DOHH2 (cell line): ENCODE measurements around the gene CNST.

Source experiments
- H3F3A ChIP-seq: fragments of 200-600 bp; sonication (generic), shearing (Covaris generic); 2 replicates; pipeline ENCODE4 v1.6.0; 2016; ENCODE audit warnings: antibody characterized with exemption, mild to moderate bottlenecking; ENCODE audit not compliant: control insufficient read depth, insufficient read depth
- H3K27ac ChIP-seq: fragments of 200-600 bp; sonication (generic); 2 replicates; pipeline ENCODE4 v1.5.1; 2014; ENCODE audit warnings: low read depth, mild to moderate bottlenecking, low read length, moderate library complexity
- H3K27me3 ChIP-seq: fragments of 200-600 bp; sonication (generic); 2 replicates; pipeline ENCODE4 v1.6.1; 2014; ENCODE audit warnings: mild to moderate bottlenecking, low read length, mixed read lengths; ENCODE audit not compliant: control insufficient read depth
- H3K36me3 ChIP-seq: fragments of 200-600 bp; sonication (generic); 2 replicates; pipeline ENCODE4 v1.6.1; 2014; ENCODE audit warnings: mild to moderate bottlenecking, low read length, moderate library complexity, mixed read lengths; ENCODE audit not compliant: control insufficient read depth
- H3K4me1 ChIP-seq: fragments of 200-600 bp; sonication (generic); 2 replicates; pipeline ENCODE4 v1.6.1; 2014; ENCODE audit warnings: mild to moderate bottlenecking, low read length, mixed read lengths; ENCODE audit not compliant: control insufficient read depth
- H3K4me2 ChIP-seq: fragments of 200-600 bp; sonication (generic); 2 replicates; pipeline ENCODE4 v1.6.0; 2014; ENCODE audit warnings: mild to moderate bottlenecking, low read length, moderate library complexity
- H3K4me3 ChIP-seq: fragments of 200-600 bp; sonication (generic); 2 replicates; pipeline ENCODE4 v1.5.1; 2014; ENCODE audit warnings: mild to moderate bottlenecking, low read length, mixed read lengths
- H3K79me2 ChIP-seq: fragments of 200-600 bp; sonication (generic); 2 replicates; pipeline ENCODE4 v1.6.1; 2014; ENCODE audit warnings: mild to moderate bottlenecking, low read length, mixed read lengths; ENCODE audit not compliant: control insufficient read depth
- H3K9me2 ChIP-seq: fragments of 200-600 bp; sonication (generic); replicated peaks from 2 replicates; pipeline ENCODE4 v1.6.1; 2014; ENCODE audit warnings: mild to moderate bottlenecking, low read length, mixed read lengths; ENCODE audit not compliant: control insufficient read depth
- H3K9me3 ChIP-seq: fragments of 200-600 bp; sonication (generic); 2 replicates; pipeline ENCODE4 v1.6.1; 2014; ENCODE audit warnings: antibody characterized with exemption, low read length, mixed read lengths; ENCODE audit not compliant: control insufficient read depth, insufficient read depth
- H4K20me1 ChIP-seq: fragments of 200-600 bp; sonication (generic); 2 replicates; pipeline ENCODE4 v1.6.0; 2014; ENCODE audit warnings: low read depth, mild to moderate bottlenecking, antibody characterized with exemption, low read length, moderate library complexity; ENCODE audit not compliant: control insufficient read depth, insufficient read depth
- EZH2phosphoT487 ChIP-seq: fragments of 200-600 bp; sonication (generic); IDR thresholded peaks from 2 replicates; pipeline ENCODE4 v1.6.1; 2017; ENCODE audit warnings: borderline replicate concordance, mild to moderate bottlenecking, antibody characterized with exemption, low read length, moderate library complexity, mixed read lengths
- TF ChIP-seq, protein P1 (sequence below): fragments of 200-600 bp; sonication (generic); IDR thresholded peaks from one replicate; pipeline ENCODE4 v1.5.1; 2014; ENCODE audit warnings: antibody characterized with exemption, mild to moderate bottlenecking, low read depth, low read length; ENCODE audit not compliant: poor library complexity, severe bottlenecking

The CNST gene

GRCh38 chr1:246540738-246541491 is 25.3 kb upstream of the CNST start:
- H3K4me2 ChIP-seq, result no peak overlapping the region
- H3K9me2 ChIP-seq, result no peaks in the 10 kb centered on the region
- H3K9me3 ChIP-seq, result no peaks in the 10 kb centered on the region
- H3K79me2 ChIP-seq, result no peaks in the 10 kb centered on the region
- H3K27me3 ChIP-seq, result no peaks in the 10 kb centered on the region
- H3K27ac ChIP-seq, result no peak overlapping the region
- peaks cover 44% of the 10 kb centered on the region for H3K36me3 ChIP-seq
- H4K20me1 ChIP-seq, result no peaks in the 10 kb centered on the region
- H3K4me1 ChIP-seq, result no peaks in the 10 kb centered on the region
- no peak overlapping the region for H3K4me3 ChIP-seq
- no peaks in the 10 kb centered on the region for H3F3A ChIP-seq
- no peak for TF ChIP-seq EZH2phosphoT487
- TF ChIP-seq, protein P1, sequence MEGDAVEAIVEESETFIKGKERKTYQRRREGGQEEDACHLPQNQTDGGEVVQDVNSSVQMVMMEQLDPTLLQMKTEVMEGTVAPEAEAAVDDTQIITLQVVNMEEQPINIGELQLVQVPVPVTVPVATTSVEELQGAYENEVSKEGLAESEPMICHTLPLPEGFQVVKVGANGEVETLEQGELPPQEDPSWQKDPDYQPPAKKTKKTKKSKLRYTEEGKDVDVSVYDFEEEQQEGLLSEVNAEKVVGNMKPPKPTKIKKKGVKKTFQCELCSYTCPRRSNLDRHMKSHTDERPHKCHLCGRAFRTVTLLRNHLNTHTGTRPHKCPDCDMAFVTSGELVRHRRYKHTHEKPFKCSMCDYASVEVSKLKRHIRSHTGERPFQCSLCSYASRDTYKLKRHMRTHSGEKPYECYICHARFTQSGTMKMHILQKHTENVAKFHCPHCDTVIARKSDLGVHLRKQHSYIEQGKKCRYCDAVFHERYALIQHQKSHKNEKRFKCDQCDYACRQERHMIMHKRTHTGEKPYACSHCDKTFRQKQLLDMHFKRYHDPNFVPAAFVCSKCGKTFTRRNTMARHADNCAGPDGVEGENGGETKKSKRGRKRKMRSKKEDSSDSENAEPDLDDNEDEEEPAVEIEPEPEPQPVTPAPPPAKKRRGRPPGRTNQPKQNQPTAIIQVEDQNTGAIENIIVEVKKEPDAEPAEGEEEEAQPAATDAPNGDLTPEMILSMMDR, result no peak

DNA sequence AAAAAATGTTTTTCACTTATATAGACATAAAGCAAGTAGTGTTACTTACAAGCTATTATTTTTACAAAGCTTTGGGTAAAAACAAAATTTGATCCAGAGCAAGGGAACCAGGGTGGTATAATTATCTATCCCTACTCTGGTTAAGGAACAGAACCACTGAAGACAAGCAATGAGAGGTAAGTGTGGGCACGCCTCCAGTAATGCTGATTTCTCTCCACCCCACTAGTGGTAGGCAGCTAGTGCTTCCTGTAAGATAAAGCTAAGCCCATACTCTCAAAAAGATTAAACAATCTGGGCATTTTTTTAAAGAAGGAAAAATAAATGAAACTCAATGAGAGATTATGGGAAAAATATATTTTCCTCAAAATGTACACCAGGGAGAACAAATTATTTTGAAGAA is 22.3 kb upstream of the CNST start:
- no peaks in the 10 kb centered on the region for H3K9me2 ChIP-seq
- H3K27me3 ChIP-seq, result no peaks in the 10 kb centered on the region
- no peak overlapping the region for H3K4me2 ChIP-seq
- H3F3A ChIP-seq, result no peaks in the 10 kb centered on the region
- H3K9me3 ChIP-seq, result no peaks in the 10 kb centered on the region
- H3K4me1 ChIP-seq, result no peaks in the 10 kb centered on the region
- TF ChIP-seq, protein P1, result no peak
- no peak for TF ChIP-seq EZH2phosphoT487
- H3K4me3 ChIP-seq, result no peak overlapping the region
- no peak overlapping the region for H3K27ac ChIP-seq
- no peaks in the 10 kb centered on the region for H4K20me1 ChIP-seq
- peaks cover 62% of the 10 kb centered on the region for H3K36me3 ChIP-seq
- no peaks in the 10 kb centered on the region for H3K79me2 ChIP-seq

- H3K9me3 ChIP-seq, result no peaks in the 10 kb centered on the region
- no peaks in the 10 kb centered on the region for H3K9me2 ChIP-seq
- H4K20me1 ChIP-seq, result no peaks in the 10 kb centered on the region
- TF ChIP-seq, protein P1, result no peak
- no peak for TF ChIP-seq EZH2phosphoT487
- no peaks in the 10 kb centered on the region for H3F3A ChIP-seq
- H3K36me3 ChIP-seq, result peaks cover 75% of the 10 kb centered on the region
- no peaks in the 10 kb centered on the region for H3K27me3 ChIP-seq
- no peak overlapping the region for H3K4me3 ChIP-seq
- no peaks in the 10 kb centered on the region for H3K4me1 ChIP-seq
- peaks cover 25% of the 10 kb centered on the region for H3K79me2 ChIP-seq
- H3K4me2 ChIP-seq, result no peak overlapping the region
- H3K27ac ChIP-seq, result no peak overlapping the region
Observed at GRCh38 chr1:246549665-246550064, 16.6 kb upstream of the CNST start.
